ENCODE measurements around the gene AFDN.

The AFDN gene

DNA sequence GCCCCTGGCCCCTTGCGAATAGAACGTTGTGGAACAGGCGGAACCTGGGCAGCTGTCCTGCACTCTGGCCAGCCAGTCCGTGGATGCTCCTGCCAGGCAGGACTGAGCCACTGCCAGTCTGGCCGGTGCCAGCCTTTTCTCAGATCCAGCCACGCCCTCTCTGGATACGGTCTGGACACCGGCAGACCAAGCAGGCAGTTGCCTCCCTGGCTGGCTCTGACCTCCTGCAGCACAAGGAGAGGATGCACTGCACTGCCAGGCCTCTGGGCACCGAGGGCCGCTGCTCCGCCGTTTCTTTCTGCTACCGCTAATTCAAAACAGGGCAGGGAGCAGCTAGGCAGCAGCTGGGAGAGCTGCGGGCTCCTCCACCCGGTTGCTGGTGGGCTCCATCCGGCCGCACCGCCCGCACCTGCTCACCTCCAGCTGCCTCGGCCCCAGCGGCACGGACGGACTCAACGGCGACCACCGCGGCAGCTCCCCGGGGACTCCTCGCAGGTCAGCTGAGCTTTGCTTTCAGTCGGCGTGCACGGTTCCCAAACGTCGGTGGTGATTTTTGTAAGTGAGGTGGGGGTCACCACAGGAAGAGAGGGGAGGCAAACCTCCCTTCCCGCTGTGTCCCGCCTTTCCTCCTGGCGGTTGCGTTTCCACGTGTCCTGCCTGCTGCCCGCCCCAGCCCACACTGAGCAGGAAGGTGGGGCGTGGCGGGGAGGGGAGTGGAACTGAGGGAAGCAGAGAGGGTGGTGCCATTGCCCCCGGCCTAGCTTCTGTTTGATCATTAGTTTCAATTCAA, 30.3 kb upstream of the AFDN start:
- DNase-seq (ENCODE audit: low spot score) = peak; percentile 14

DNA sequence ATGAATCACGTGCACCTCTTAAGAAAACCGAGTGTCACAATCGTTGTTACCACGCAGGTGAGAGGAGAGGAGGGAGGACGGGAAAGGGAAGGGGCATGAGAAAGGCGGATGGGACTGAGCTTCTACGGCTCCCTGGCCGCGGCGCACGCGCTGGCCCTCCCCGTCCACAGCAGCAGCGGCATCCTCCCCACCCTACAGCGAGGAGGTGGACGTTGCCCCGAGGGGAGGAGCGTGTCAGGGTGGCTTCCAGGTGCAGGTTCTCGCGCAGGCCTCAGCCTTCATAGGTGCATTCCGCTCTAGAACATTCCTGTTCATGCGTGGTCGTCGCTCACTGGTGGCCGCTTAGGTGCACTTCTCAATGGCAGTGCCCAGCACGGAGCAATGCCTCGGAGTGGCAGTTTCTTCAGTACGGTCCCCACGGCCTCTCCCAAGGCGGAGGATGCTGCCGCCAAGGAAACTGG, 29.7 kb upstream of the AFDN start:
- DNase-seq (ENCODE audit: low spot score) = no peak

DNA sequence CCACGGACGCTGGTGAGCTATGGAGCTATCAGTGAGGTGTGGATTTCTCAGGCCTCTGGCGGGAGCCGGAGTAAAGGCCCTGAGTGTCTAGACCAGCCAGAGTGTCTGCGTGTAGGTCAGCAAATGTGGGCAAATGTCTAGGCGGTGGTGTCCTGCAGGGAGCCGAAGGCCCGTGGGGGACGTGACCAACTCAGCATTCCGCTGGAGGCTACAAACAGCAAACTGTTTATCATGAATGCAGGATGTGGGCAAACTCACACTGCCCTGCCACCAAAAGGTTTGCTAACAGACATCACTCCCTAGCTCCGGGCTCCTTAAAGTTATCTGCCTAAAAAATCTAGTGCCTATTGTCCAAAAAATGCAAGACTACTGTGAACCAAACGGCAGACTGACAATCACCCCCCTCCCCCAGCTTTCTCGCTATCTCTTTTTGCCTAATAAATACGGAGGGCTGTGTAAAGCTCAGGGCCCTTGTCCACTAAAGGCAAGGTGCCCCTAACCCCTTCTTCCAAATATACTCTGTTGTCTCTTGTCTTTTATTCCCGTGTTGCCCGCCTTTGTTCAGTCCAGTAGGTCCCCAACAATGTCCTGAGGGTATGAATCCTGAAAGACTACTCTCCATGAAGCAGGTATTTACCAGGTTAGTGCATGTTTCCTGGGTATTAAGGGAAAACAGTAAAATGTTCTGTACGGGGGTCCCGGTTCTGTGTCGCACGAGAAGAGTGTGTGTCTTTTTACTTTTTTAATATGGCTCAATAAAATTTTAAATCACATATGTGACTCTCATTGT, 29.0 kb upstream of the AFDN start:
- no peak for DNase-seq (ENCODE audit: low spot score)

DNA sequence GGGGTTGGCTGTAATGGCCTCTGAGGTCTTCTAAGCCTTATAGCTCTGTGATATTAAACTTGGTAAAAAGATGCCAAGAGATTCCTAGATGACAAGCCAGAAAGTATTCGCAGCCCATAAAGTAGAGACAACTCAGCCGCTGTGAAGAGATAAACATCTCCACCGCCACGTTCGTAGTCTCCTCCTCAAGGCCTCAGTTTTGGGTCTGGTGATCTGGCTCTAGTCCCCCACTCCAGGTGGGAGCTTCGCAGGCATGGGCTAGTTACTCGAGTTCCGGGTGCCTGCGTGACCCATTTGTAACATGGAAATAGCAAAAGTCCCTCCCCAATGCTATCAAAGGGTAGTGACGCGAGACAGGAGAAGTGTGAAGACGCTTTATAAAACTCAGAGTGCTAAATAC, 28.3 kb upstream of the AFDN start:
- no peak for DNase-seq (ENCODE audit: low spot score)

DNA sequence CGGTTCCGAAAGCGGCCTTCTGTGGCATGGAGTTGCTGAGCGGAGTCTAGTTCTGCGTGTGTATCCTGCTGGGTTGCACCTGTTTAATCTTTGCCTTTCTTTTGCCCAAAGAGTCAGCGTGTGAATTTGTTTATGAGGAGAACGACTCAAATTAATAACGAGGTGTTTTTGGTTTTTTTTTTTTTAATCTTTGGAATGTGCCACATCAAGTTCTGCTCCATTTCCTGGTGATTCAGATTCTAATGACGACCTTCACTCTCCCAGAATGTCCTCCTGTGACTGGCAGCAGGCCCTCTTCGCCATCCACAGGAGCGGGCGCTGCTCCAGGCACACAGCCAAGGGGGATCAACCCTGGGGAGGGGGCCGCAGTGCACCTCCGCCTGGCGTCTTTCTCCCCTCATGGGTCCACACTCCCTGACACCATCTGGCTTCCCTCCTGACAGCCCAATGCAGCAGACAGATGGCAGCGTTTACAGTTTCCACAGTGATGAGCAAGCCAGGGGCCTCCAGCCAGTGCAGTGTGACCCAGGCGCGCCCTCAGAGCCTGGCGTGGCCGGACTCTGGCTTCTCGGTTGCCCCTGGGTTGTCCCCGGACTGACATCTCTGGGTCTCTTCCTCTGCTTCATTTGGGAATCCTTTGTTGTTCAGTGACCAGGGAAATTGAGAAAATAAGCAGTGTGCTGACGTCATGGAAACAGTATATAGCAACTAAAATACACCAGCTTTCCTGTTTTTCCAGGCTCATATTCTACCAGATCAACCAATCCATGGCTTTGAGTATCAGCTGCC, 27.5 kb upstream of the AFDN start:
- no peak for DNase-seq (ENCODE audit: low spot score)

DNA sequence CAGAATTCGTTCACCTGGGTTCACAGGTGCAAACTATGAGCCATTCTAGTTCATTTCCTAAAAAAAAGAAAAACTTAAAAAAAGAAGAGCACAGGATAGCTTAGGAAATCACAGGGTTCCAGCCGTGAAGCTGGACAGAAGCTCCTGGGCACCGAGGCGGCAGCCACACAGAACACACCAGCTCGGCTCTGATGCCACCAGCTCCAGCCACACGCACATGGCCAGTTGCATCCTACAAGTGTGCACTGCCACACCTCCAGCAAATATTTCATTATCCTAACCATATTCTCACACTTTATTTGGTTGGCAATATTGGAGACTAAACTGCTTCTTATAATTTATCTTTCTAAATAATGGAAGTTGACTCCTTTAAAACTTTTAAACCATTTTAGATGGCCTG, 26.2 kb upstream of the AFDN start:
- DNase-seq (ENCODE audit: low spot score) = no peak

DNA sequence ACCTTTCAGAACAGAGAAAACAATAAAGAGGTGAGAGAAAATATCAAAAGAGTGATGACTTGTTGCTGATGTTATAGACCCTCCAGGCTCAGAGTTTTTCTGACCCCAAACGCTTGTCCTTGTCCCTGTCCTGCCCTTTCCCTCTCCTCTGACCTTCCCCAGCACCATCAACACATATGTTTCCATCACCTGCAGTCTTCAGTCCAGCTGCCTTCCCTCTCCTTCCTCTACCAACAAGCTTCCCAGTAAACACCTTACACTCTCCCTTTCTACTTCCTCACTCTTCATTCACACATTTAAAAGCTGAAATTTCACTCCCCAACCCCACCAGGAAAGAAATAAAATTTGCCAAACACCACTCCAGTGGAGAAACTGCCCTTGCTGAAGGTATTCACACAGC, 25.4 kb upstream of the AFDN start:
- no peak for DNase-seq (ENCODE audit: low spot score)

DNA sequence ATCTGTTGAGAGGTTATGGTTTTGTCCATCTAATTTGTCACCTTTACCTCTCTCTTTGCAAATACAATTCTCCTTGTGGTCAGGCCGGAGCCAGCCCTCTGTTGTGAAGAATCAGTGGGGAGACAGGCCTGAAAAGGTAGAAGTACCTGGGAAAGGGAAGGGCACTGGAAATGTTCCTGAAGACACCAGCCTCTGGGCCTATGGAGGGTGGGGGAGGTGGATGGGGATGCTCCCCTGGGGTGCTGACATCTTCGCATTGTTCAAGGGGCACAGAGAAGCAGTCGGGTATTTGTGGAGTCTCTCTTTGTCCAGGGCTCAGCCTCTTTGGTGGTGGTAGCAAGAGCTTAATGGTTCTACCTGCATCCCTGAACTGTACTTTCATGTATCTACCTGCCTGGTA, 24.4 kb upstream of the AFDN start:
- DNase-seq (ENCODE audit: low spot score) = no peak

DNA sequence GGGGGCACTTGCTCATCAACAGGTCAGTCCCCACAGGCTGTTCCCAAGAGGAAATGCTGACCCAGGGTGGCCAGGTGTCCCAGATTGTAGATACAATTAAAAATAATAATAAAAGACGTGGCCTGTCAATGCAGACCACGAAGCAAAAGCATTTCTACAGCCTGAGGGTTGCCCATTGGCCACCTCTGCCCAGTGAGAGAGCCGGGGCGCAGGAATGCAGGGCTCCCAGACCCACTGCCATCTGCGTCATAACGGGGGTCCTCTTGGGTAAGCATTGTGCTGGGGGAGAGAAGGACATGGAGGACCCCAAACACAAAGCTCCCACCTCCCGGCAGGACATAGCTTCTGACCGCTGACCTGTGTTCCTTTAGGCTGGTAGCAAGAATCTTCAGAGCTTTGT, 22.9 kb upstream of the AFDN start:
- DNase-seq (ENCODE audit: low spot score) = no peak

DNA sequence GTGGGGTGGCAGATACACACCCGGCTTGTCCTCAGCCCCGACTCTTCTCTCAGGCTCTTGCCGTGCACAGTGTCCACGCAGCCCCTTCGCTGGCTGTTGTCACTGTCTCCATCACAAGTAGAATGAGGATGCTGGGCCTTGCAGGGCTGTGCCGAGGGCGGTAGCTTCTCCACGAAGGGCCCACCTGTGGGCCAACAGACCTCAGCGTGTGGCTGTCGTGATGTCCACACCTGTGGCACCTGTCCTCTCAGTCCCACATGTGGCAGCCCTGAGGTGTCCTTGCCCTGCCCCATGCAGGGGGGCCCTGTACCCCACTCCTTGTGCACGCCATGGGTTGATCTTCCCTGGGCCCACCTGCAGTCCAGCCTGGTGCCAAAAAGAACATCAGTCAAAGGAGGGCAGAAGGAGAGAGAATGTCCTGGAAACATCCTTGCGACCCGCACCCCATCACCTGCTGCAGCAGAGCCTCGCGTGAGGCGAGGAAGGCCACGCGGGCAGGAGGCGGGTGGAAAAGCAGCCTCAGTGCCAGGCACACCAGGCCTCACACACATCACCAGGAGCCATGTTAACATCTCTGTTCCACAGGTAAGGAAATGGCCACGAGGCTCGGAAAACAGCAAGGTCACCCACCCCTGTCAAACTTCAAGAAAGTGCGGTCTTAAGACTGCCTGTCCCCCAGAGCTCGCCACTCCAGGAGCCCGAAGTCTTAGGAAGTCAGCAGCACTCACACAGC, 22.3 kb upstream of the AFDN start:
- no peak for DNase-seq (ENCODE audit: low spot score)

DNA sequence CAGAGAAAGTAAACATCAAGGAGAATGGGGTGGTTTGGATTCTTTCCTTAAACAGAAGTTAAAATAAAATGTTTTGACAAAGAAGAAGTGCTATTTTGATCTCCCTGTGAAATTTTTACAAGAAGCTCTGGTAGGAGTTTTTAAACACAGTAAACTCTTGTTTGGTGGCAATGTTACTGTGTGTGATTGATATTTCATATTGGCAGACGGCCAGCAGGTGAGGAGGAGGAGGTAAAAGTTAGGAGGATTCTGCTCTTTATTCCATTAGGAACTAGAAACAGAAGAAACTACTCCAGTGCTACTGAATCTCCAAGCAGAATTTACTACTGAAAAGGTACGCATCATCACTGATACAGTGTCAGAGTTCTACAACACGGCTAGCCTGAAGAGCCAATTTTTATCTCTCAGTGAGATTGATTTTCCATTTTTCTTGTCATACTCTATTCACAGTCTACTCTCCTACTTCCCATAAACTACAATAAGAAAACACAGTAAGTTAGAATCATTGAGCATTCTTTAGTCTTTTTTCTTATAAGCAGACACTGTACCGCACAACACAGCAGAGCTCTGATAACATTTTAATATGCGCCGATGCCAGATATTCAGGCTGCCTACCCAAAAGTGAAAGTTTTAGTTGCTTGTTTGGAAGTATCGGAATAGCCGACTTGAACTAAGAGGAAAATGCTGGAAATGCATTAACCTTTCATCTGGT, 21.2 kb upstream of the AFDN start:
- DNase-seq (ENCODE audit: low spot score) = no peak

DNA sequence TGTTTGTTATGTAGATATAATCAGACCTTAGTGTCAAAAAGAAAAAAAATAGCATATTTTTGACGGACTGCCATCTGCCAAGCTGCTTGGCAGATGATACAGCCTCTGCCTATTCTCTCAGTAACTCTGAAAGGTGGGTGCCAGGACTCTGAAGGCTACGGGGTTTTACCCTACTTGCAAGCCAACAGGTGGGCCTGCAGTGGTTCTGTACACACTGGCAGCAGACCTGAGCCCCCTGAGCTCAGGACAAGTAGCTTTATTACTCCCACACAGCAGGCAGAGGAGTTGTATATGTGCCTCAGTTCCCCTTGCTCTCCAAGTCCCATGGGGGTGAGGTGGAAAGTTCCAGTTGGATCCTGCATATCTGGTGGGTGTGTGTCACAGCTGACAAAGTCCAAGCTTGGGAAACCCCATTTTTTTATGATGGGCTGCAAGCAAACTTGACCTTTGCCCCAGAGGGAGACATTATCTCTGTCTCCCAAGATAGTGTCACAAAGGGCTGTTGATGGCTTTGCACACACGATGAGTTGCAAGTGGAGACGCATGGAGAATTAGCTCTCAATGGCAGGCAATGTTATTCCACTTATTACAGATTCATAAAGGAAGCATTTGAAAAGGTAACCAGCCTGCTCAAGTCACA, 20.5 kb upstream of the AFDN start:
- no peak for DNase-seq (ENCODE audit: low spot score)

DNA sequence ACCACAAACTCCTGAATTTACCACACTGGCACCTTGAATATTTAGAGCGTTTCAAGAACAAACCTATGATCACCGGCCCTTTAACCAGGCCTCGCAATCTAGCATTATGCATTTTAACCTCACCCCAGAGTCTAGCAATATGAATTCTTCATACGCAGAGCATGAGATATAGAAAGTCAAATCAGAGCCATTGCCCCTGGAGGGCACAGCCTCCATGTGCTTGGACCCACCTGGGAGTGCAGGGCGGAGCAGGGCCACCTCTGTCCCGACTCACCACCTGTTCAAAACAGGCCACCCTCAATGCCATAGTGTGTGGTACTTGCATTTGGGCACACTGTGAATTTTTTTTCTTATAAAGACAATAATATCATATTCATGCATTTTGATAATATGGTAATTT, 19.5 kb upstream of the AFDN start:
- no peak for DNase-seq (ENCODE audit: low spot score)

DNA sequence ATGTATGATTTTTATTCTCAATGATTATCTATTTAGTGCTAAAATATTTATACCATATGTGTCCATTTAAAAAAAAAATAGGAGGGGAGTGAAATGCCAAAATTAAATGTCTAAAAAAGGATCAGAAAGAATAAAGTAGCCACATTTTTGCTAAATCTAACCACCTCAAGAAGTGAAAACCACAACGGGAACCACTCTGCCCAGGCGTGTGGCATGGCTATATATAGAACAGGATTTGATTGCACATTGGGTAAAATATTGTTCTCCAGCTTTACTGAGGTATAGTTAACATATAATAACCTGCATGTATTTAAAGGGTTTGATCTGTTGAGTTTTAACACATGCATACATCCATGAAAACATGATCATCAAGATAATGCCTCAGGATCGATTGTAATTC, 19.0 kb upstream of the AFDN start:
- no peak for DNase-seq (ENCODE audit: low spot score)

DNA sequence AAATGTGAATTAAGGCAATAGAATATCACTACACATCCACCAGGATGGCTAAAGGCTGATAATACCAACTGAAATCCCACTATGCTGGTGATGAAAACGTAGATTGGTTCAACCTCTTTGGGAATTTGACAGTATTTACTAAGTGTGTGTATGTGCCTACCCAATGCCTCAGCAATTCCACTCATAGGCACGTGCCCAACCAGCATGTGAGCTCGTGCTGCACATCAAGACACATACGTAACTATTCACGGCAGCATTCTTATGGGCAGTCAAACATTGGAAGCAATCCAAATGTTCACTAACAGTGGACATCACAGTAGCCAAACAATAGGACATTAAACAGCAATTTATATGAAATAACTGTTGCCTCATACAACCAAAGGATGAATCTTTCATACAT, 15.7 kb upstream of the AFDN start:
- no peak for DNase-seq (ENCODE audit: low spot score)

DNA sequence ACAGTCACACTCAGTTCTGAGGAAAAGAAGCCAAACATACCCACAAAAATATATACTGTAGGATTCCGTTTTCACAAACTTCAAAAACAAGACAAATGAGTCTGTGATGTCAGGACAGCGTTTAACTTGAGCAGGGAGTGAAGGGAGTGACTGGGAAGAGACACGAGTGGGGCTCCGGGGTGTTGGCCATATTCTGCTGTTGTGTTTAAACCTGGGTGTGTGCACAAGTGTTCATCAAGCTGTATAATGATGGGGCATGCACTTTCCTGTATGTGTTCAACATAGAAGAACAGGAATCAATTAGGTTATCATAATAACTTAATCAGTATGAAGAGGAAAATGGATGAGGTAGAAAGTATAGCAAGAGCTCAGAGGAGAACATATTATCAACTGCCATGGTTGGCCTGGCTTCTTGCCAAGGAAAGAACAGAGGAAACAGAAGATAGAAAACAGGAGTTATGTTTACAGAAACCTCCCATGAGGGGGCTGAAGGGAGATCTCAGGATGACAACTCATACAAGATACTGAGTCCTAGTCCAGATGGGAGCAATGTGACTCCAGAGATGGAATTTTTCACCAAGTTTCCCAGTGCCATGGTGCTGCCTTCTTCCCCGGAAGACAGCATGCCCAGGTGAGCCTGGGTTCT, 15.1 kb upstream of the AFDN start:
- DNase-seq (ENCODE audit: low spot score) = no peak

DNA sequence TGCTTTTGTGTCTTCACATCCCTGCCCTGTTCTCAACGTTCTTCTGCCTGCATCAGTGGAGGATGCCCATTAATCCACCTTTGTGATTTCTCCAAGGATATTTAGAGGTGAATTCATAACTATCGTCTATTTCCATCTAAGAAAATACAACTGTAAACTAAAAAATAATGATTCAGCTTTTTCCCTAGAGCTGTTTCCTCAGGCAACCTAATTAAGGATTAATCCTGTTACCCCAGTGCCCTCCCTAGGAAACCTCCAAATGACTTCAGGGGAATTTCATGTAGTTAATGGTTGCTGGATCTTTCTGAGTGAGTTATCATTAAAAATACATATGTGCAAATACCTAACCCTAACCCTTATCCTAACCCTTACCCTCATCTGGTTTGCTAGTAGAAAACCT, 14.6 kb upstream of the AFDN start:
- no peak for DNase-seq (ENCODE audit: low spot score)

DNA sequence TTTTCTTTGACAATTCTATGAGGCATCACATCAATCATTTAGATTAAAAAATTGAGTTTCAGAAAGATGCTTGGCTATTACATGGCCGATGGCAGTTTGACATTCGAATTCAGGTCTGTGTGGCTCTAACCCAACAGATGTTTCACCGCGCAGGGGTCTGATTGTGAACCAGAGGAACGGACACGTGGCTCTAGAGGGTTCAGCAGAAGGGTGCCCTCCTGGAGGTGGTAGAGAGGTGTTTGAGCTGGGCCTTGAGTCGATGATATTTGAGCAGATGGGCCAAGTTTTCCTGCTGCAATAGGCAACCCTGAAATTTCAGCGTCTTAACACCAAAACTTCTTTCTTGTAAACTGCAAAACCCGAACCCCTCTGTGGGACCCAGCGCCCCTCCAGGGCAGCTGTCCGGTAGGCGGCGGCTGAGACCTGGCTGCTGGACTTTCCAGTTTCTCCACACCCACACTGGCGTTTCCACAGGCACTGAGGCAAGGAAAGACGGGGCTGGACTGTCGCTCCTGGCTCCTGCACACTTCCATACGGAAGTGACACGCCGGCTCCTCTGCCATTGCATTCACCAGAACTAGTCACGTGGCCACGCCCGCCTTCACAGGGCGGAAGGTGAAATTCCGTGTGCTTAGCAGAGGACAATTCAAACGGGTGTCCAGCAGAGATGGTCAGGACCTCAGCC, 11.3 kb upstream of the AFDN start:
- peak; percentile 77 for DNase-seq (ENCODE audit: low spot score)

DNA sequence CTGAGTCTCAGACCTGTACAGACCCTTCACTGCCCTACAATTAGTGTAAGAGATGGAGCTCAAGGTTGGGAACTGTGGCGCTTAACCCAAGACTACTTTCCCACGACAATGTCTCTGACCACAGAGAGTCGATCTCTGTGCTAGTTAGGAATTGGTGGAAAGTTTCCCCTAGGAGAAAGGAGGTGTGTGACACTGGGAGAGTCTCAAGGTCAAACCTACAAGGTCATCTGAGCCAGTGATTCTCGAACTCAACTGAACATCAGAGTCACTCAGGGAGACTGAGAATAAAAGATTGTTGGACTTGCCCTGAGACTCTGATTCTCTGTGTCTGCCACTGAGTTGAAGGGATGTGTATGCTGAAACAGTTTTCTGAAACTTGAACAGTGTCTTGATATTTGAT, 9.7 kb upstream of the AFDN start:
- no peak for DNase-seq (ENCODE audit: low spot score)

DNA sequence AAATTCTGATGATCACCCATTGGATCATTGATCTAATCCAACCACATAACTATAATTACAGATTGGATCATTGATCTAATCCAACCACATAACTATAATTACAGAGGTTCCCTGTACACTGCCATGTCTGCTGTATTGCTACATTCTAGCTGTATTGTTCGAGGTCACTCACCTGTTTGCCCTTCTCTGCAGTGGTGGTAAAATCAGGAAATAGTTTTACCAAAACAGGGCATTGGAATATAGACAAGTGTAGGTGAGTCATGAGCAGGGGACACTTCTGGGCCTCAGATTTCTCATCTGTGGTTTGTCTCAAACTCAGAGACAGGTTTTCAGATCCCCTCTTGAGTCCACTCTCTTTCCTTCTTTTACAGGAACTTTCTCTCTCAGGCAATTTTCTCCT, 9.0 kb upstream of the AFDN start:
- peak; percentile 42 for DNase-seq (ENCODE audit: low spot score)
